Activated T-cell treated with anti-CD3 and anti-CD28 coated beads for 1 hour (primary cell): ENCODE results near the gene PES1.
"Not testable (repeated sequence)": the region's sequence is repeated elsewhere in the genome, so short reads cannot be mapped to it uniquely, and the experiment has no call there.

Source experiments
- DNase-seq: peaks from one replicate; pipeline ENCODE4 v3.0.0-alpha.2; 2020; ENCODE audit warnings: low read depth

Gene PES1

DNA sequence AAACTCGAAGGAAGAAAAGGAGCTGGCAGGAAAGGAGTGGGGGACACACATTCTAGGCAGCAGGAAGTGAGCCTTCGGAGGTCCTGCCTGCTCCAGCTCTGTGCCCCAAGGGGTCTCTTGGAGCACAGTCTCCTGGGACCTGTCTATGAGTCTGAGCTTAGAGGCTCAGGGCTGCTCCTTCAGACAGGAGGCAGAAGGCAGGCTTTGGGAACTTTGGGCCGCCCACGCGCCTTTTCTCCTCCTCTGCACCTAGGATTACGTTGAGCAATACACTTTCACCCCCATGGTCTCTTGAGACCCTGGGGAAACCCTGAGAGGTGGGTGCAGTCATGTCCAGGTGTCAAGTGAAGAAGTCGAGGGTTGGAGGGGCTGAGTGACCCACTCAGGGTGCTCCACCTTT is 16.2 kb upstream of the PES1 start:
- no peak for DNase-seq

GRCh38 chr22:30607300-30607930 is 15.7 kb upstream of the PES1 start:
- no peak for DNase-seq

- DNase-seq, result no peak
Observed at GRCh38 chr22:30606455-30607299, 15.0 kb upstream of the PES1 start, which contains the start of gene TCN2. TCN2 (plus strand) TSS chr22:30607174; CDS start chr22:30607332, 158 bp downstream.

DNA sequence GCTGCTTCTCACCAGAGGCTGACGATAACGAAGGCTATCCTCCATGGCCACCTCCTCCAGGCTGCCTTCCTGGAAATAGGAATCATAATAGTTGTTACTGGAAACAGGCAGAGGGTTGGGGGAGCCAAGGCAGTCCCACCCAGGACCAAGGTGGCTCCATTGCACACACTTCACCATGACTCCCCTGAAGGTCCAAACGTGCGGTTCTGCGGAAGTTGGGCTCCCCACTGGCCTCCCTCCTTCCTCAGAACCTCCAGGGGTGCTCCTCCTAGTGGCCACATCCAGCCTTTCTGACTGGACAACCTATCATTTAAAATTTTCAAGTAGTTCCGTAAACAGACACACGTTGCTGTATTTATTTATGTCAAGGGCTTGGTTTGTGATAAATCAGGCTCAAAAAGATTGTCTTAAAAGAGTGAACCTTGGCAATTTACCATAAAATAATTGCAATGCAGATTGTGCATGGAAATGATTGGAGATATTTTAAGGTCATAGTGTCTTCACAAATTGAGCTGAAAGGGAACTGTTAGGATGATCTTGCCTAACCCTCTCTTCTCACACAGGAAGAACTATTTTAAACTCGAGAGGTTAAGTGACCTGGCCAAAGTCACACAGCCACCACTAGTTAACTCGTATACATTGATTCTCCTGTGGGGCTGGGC is 13.9 kb upstream of the PES1 start:
- peak; percentile 34 for DNase-seq

DNA sequence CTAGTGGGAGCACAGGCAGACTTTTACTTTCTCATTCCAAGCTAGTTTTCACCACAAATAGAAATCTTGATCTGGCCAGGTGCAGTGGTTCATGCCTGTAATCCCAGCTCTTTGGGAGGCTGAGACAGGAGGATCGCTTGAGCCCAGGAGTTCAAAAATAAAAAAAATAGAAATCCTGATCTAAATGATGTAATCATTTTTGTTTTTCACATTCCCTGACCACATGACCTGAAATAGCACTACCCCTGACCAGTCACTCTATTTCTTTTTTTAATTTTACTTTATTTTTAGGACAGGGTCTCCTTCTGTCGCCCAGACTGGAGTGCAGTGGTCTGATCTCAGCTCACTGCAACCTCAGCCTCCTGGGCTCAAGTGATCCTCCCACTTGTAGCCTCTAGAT is 13.0 kb upstream of the PES1 start:
- DNase-seq, result no peak

DNA sequence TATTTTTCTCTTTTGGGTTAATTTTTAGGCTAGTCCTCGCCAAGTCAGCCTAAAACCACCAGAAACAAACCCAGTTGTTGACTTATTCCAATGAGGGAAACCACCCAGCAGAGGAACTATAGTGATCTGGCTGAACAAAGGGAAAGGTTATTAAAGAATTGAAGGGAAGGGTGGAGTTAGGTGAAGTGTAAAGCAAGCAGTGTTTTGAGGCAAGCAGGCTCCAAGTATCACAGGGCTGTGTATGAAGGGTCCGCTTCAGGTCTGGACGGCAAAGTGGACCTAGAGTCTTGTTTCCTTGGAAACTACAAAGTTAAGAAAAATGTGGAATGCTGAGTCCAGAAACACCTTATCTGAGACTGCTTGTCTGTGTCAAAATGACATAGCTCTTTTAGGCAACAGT is 12.1 kb upstream of the PES1 start:
- DNase-seq, result no peak

DNA sequence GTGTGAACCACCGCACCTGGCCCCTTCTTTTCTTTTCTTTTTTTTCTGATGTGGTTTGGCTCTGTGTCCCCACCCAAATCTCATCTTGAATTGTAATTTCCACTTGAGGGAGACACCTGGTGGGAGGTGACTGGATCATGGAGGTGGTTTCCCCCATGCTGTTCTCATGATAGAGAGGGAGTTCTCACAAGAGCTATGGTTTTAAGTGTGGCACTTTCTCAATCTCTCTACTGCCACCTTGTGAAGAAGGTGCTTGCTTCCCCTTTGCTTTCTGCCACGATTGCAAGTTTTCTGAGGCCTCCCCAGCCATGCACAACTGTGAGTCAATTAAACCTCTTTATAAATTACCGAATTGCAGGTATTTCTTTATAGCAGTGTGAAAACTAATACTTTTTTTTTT is 10.3 kb upstream of the PES1 start:
- DNase-seq, result no peak

DNA sequence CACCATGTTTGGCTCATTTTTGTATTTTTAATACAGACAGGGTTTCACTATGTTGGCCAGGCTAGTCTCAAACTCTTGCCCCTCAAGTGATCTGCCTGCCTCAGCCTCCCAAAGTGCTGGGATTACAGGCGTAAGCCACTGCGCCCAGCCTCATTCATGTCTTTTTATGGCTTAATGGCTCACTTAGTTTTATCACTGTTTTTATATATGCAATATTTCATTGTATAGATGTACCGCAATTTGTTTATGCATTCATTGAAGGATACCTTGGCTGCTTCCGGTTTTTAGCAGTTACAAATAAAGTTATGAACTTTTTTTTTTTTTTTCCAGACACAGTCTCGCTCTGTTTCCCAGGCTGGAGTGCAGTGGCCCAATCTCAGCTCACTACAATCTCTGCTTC is 9.8 kb upstream of the PES1 start:
- DNase-seq, result no peak

DNA sequence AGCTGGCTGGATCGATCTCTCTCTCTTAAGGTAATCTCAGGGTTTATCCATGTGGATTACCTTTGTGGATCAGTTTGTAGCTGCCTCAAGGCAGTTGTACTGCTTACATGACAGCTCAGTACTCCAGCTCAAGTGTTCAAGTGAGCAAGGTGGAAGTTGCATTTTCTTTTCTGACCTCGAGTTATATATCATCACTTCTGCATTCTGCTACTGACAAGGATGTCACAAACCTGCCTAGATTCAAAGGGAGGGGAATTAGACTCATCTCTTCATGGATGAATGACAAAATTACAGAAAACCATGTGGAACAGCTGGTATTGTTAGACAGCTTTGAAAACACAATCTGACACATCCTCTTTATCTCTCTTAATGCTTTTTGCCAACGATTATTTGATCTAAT is 9.2 kb upstream of the PES1 start:
- DNase-seq, result no peak

GRCh38 chr22:30598986-30599385 is 7.3 kb upstream of the PES1 start:
- DNase-seq, result no peak

DNA sequence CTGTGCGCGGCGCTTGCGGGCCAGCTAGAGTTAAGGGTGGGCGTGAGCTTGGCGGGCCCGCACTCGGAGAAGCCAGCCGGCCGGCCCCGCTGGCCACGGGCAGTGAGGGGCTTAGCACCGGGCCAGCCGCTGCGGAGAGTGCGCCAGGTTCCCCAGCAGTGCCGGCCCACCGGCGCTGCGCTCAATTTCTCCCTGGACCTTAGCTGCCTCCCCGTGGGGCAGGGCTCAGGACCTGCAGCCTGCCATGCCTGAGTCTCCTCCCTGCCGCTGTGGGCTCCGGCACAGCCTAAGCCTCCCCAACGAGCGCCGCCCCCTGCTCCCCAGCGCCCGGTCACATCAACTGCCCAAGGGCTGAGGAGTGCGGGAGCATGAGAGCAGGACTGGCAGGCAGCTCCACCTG is 5.2 kb upstream of the PES1 start:
- no peak for DNase-seq

DNA sequence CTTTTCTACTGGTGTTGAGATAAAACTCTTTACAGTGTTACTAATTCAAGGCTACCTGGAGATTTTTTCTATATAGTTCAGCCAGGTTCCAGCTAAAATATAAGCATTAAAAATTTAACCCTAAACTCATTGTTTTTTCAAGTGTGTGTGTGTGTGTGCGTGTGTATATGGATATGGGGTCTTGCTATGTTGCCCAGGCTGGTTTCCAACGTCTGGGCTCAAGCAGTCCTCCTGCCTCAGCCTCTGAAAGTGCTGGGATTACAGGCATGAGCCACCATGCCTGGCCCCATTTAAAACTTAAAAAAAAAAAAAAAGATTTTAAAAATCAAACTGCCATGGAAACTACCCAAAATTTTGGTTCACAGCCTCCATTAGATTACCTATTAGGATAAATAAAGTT is 4.5 kb upstream of the PES1 start:
- no peak for DNase-seq

GRCh38 chr22:30592360-30592713 is 627 bp upstream of the PES1 start:
- not testable (repeated sequence) for DNase-seq

GRCh38 chr22:30591191-30591587 is 521 bp downstream of the PES1 start:
- DNase-seq, result no peak

- DNase-seq, result no peak
Observed at GRCh38 chr22:30586414-30586813, 5.3 kb downstream of the PES1 start.

DNA sequence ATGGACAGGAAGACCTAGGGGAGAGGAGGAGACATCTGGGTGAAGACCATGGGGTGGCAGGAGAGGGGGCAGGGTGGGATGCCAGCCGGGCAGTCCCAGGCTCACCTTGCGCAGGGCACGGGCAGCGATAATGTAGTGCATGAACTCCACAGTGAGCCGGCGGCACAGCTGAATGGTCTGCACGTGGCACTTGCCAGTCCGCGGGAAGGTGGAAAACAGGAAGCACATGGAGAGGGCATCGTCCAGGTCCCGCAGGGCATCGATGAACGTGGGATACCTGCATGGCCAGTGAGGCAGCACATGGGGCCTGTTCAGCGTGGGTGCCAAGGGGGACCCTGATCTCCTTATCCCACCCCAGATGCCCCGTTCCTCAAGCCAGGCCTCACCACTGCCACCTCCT is 7.3 kb downstream of the PES1 start:
- no peak for DNase-seq

DNA sequence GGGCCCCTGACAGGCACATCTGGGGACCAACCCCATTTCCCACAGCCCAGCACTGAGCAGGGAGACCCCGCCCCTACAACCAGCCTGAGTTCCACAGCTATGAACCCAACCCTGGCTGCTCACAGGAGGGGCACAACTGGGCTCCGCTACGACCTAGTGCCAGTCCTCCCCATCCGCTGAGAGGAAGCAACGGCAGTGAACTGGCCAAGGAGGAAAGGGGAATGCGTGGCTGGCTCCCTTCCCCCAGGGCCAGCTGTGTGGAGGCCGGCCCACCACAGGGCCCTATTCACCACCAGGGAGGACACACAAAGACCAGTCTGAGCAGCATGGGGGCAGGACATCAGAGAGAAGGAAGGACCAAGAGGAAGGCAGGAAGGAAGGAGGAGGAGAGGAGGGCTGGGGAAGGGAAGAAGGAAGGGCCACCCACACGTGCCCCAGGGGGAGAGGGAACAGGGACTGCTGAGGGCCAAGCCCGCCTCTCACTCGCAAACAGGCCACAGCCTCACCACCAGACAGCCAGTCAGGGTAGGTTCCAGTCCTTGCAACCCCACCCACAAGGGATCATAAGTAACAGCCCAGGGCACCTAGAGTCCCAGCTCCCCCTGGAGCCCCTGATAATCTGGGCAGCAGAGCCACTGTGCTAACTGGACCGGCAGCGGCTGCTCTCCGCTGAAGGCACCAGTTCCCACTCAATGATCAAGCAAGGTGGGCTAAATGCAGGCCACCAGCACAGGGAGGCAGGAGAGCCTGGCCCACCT is 8.7 kb downstream of the PES1 start:
- no peak for DNase-seq

GRCh38 chr22:30582051-30582450 is 9.7 kb downstream of the PES1 start:
- DNase-seq, result no peak

DNA sequence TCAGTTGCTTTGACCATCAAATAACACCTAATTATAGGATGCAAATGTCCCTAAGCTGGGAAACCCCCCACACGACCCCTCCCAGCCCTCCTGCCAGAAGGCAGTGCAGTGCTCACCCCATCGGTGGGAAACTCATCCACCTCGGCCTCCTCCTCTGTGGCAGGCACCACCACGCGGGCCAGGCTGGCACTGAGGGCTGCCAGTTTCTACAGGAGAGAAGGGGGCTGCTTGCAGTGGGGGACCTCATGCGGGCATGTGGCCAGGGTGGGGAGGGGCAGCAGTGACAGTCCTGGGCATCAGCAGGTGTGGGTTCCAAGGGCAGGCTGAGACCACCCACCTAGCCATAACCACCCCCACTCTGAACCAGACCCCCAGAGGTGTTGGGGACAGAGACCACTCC is 10.8 kb downstream of the PES1 start:
- no peak for DNase-seq

GRCh38 chr22:30578481-30578880 is 13.2 kb downstream of the PES1 start:
- DNase-seq, result no peak

DNA sequence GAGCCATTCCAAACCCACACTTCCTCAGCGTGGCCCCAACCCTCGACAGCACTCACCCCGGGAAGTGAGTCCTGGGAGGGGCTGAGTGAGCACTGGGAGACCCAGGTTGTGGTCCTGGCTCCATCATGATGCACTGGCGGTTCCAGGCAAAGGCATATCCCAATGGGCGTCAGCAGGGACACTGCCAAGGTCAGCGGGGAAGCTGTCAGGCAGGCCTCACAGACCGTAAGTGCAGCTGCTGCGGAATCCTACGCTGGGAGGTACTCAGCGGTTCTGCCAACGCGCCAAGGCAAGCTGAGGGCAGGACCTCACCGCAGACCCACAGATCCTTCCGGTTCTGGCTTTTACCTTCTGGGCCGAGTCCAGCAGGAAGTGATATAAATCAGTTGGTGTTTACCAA is 15.9 kb downstream of the PES1 start:
- no peak for DNase-seq

- DNase-seq, result no peak
Observed at GRCh38 chr22:30574997-30575671, 16.6 kb downstream of the PES1 start.
